Kidney epithelial cell (primary cell): ENCODE data around the gene GKN2. TPM values are rescaled to one million over a fixed set of nuclear protein-coding genes. Genes with fewer than 3 reads are reported as not detected.

Source experiments
- DNase-seq: peaks from one replicate; pipeline ENCODE4 v3.0.0-alpha.2; 2010; ENCODE audit warnings: low read depth
- H3K27me3 ChIP-seq: 2 replicates; pipeline ENCODE4 v1.6.0; 2011; ENCODE audit warnings: low read length; ENCODE audit not compliant: control insufficient read depth, insufficient read depth
- H3K36me3 ChIP-seq: 2 replicates; pipeline ENCODE4 v1.5.1; 2011; ENCODE audit warnings: low read length; ENCODE audit not compliant: control insufficient read depth, insufficient read depth
- H3K4me3 ChIP-seq: 2 replicates; pipeline ENCODE4 v1.5.1; 2011; ENCODE audit warnings: low read depth, mild to moderate bottlenecking, control low read depth, low read length
- CTCF ChIP-seq: IDR thresholded peaks from 2 replicates; pipeline ENCODE4 v1.5.1; 2011; ENCODE audit warnings: mild to moderate bottlenecking, moderate library complexity, low read length, control low read depth, inconsistent platforms; ENCODE audit not compliant: insufficient read depth, poor library complexity, severe bottlenecking
- total RNA-seq: library from RNA; depleted of rRNA; stranded (reverse); fragments of >200 nt; gene quantifications from 2 replicates; pipeline ENCODE4 v1.2.3, GENCODE V29; 2015

Gene GKN2
- total RNA-seq, 1 donor from 2014 or later: not detected

- no peak for DNase-seq
- no peak for TF ChIP-seq CTCF
- Histone ChIP-seq H3K36me3 (no peaks in the 10 kb centered on the region), H3K27me3 (peaks cover 2% of the 10 kb centered on the region), H3K4me3 (no peak overlapping the region)
Observed at GRCh38 chr2:68926796-68927195, 25.9 kb downstream of the GKN2 start.

DNA sequence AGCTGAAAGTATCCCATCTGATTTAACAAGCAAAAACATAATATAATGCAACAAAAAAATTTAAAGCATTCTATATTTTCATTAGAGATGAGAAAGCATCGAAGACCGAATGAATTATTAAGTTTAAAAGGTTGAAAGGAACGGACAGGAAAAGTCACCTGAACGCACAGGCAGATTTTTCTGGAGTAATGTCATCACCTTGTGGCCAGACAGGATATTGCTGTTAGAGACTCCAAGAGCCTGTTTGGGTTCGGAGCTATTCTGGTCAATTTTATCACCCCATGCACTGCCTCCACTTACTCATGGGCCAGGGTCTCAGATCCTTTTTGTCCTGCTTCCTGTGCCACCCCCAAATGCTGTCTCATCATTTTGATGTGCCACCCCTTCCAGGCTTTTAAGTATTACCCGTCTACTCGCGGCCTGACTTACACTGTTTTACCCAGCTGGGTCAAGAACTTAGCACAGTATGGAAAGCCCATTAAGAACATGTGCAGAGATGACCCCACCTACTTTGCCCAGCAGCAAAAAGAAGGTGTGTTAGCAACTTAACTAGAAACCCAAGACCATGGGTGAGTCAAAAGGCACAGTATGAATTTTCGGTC is 27.3 kb downstream of the GKN2 start:
- DNase-seq: no peak
- peaks cover 2% of the 10 kb centered on the region for H3K27me3 ChIP-seq
- peak; percentile 94 for TF ChIP-seq CTCF
- no peak overlapping the region for H3K4me3 ChIP-seq
- H3K36me3 ChIP-seq: no peaks in the 10 kb centered on the region

- DNase-seq: no peak
- H3K4me3 ChIP-seq: no peak overlapping the region
Observed at GRCh38 chr2:68921646-68922045, 31.0 kb downstream of the GKN2 start.

GRCh38 chr2:68920481-68921170 is 32.1 kb downstream of the GKN2 start:
- Histone ChIP-seq H3K27me3 (no peaks in the 10 kb centered on the region), H3K36me3 (no peaks in the 10 kb centered on the region), H3K4me3 (no peak overlapping the region)
- no peak for DNase-seq
- TF ChIP-seq CTCF: no peak

More at GRCh38 chr2:68921646-68922045, 31.0 kb downstream of the GKN2 start:
- Histone ChIP-seq H3K27me3 (peaks cover 2% of the 10 kb centered on the region), H3K36me3 (no peaks in the 10 kb centered on the region)
- TF ChIP-seq CTCF: no peak

DNA sequence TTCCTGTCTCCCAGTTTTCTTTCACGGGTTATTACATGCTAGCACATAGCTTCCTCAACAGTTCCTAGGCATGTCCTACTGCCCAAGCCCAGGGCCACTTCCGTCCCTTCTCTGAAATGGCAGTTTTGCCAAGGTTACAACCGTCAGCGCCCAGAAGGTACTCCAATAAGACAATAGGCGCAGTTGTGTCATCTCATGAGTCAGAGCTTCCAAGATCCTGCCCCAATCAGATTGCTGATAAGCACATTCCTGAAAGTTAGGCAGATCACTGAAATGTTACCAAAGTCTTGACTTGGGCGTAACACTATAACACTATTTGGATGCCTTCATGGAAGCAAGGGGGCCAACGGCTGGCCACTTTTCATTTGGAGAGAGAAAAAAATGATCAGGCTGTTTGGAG is 34.2 kb downstream of the GKN2 start:
- no peak for TF ChIP-seq CTCF
- no peak overlapping the region for H3K4me3 ChIP-seq
- DNase-seq: no peak
- H3K36me3 ChIP-seq: no peaks in the 10 kb centered on the region
- H3K27me3 ChIP-seq: no peaks in the 10 kb centered on the region

- no peaks in the 10 kb centered on the region for H3K27me3 ChIP-seq
- DNase-seq: no peak
- no peaks in the 10 kb centered on the region for H3K36me3 ChIP-seq
- no peak for TF ChIP-seq CTCF
- H3K4me3 ChIP-seq: no peak overlapping the region
Observed at GRCh38 chr2:68917034-68917718, 35.5 kb downstream of the GKN2 start.
